KMS-11 (cell line): ENCODE measurements around the gene TEX13A.
A peak's percentile ranks its signal among the peaks of the same experiment; 100 is the strongest.

Experiments used
- H2AFZ ChIP-seq: fragments of 200-600 bp; sonication (generic); 2 replicates; pipeline ENCODE4 v1.6.1; 2016; ENCODE audit warnings: antibody characterized with exemption, mixed run types, low read depth
- H3K27ac ChIP-seq: fragments of 200-600 bp; sonication (generic); 2 replicates; pipeline ENCODE4 v1.6.1; 2016; ENCODE audit warnings: mild to moderate bottlenecking, mixed run types
- H3K27me3 ChIP-seq: fragments of 200-600 bp; sonication (generic); 2 replicates; pipeline ENCODE4 v1.6.1; 2017; ENCODE audit warnings: mild to moderate bottlenecking, low read depth, mixed run types, moderate library complexity; ENCODE audit not compliant: insufficient read depth
- H3K36me3 ChIP-seq: fragments of 200-600 bp; sonication (generic); 2 replicates; pipeline ENCODE4 v1.6.1; 2017; ENCODE audit warnings: mild to moderate bottlenecking, mixed run types; ENCODE audit not compliant: insufficient read depth
- H3K4me1 ChIP-seq: fragments of 200-600 bp; sonication (generic); 2 replicates; pipeline ENCODE4 v1.6.1; 2016; ENCODE audit warnings: mild to moderate bottlenecking, low read depth, mixed run types; ENCODE audit not compliant: poor library complexity, severe bottlenecking
- H3K4me2 ChIP-seq: fragments of 200-600 bp; sonication (generic); 2 replicates; pipeline ENCODE4 v1.7.0; 2016; ENCODE audit warnings: mild to moderate bottlenecking, mixed run types
- H3K4me3 ChIP-seq: fragments of 200-600 bp; sonication (generic); IDR thresholded peaks from 2 replicates; pipeline ENCODE4 v1.6.1; 2017; ENCODE audit warnings: low read depth, low read length, mixed read lengths; ENCODE audit not compliant: insufficient read depth
- H3K79me2 ChIP-seq: fragments of 200-600 bp; sonication (generic); 2 replicates; pipeline ENCODE4 v1.6.1; 2016; ENCODE audit warnings: low read depth, mixed run types; ENCODE audit not compliant: insufficient read depth
- H3K9ac ChIP-seq: fragments of 200-600 bp; sonication (generic); 2 replicates; pipeline ENCODE4 v1.6.1; 2016; ENCODE audit warnings: mild to moderate bottlenecking, mixed run types
- H4K20me1 ChIP-seq: fragments of 200-600 bp; sonication (generic); 2 replicates; pipeline ENCODE4 v1.6.1; 2016; ENCODE audit warnings: mild to moderate bottlenecking, mixed run types; ENCODE audit not compliant: insufficient read depth
- TF ChIP-seq, protein P1 (sequence below): fragments of 200-600 bp; sonication (generic); conservative IDR thresholded peaks from 2 replicates; pipeline ENCODE4 v1.6.1; 2017; ENCODE audit warnings: low read depth, mild to moderate bottlenecking, antibody characterized with exemption, low read length, moderate library complexity, mixed read lengths

TEX13A gene

DNA sequence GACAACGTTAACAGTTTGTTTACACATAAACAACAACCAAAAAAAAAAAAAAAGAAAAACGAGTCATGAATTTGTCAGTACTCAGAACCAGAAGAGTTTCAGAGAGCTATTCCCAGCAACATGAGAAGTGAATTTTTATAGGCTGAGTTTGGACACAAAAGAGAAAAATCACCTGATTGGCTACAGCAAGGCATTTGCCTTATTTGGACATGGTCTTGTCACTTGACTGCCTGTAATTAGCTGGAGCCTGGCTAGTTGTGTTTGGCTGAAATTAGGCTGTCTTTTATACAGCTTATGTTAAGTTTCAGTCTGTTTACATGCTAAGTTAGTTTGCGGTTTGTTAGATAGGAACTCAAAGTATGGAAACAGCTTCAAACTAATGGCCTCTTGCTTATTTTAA lies 880 bp upstream of the TEX13A start:
- Histone ChIP-seq H3K79me2 (no peaks in the 10 kb centered on the region), H3K27ac (no peak overlapping the region), H3K9ac (no peak overlapping the region), H3K4me1 (no peaks in the 10 kb centered on the region), H2AFZ (no peak overlapping the region), H3K4me3 (no peak overlapping the region), H4K20me1 (no peaks in the 10 kb centered on the region), H3K36me3 (no peaks in the 10 kb centered on the region), H3K4me2 (no peak overlapping the region), H3K27me3 (no peaks in the 10 kb centered on the region)
- TF ChIP-seq, protein P1, sequence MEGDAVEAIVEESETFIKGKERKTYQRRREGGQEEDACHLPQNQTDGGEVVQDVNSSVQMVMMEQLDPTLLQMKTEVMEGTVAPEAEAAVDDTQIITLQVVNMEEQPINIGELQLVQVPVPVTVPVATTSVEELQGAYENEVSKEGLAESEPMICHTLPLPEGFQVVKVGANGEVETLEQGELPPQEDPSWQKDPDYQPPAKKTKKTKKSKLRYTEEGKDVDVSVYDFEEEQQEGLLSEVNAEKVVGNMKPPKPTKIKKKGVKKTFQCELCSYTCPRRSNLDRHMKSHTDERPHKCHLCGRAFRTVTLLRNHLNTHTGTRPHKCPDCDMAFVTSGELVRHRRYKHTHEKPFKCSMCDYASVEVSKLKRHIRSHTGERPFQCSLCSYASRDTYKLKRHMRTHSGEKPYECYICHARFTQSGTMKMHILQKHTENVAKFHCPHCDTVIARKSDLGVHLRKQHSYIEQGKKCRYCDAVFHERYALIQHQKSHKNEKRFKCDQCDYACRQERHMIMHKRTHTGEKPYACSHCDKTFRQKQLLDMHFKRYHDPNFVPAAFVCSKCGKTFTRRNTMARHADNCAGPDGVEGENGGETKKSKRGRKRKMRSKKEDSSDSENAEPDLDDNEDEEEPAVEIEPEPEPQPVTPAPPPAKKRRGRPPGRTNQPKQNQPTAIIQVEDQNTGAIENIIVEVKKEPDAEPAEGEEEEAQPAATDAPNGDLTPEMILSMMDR: no peak

DNA sequence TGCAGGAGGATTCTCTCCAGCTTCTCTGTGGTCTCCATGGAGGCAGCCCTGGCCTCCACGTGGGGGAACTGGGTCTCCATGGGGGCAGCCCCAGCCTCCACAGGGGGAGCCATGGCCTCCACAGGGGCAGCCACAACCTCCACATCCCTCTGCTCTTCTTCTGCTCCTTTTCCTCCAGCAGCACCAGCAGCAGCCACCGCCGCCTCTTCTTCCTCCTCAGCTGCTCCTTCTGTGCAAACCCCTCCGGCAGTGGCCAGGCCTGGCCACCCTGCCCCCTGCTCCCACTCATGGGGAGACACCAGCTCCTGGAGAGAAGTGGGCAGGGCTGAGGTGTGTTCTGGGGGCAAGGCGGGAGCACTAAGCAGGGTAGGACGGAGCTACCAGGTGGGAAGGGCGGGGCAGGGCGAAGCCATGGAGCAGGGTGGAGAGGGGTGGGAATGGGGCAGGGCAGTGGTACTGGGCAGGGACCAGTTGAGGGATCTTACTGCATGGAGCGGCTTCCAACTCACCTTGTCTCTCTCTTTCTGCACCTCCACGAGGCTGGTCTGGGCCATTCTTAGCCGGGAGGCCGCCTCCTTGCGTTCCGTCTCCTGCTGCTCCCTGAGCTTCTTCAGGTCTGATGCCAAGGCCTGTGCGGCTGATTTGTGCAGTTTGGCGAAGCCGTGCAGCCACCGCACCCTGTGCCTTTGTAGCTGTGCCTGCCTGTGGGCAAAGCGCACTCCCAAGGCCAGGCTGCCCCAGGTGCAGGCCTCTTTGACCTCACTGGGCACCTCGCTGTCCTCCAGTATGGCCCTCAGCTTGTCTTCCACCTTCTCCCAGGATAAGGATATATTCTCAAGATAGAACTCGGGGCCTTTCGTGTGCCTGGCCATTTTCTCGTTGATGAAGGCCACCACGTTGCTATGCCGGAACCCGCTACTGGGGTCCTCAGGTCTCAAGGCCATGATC lies 766 bp downstream of the TEX13A start:
- TF ChIP-seq, protein P1: no peak
- Histone ChIP-seq H3K27me3 (no peaks in the 10 kb centered on the region), H3K79me2 (no peaks in the 10 kb centered on the region), H3K4me1 (no peaks in the 10 kb centered on the region), H3K36me3 (no peaks in the 10 kb centered on the region), H3K27ac (no peak overlapping the region), H3K4me3 (no peak overlapping the region), H3K4me2 (no peak overlapping the region), H4K20me1 (no peaks in the 10 kb centered on the region), H3K9ac (no peak overlapping the region), H2AFZ (no peak overlapping the region)

DNA sequence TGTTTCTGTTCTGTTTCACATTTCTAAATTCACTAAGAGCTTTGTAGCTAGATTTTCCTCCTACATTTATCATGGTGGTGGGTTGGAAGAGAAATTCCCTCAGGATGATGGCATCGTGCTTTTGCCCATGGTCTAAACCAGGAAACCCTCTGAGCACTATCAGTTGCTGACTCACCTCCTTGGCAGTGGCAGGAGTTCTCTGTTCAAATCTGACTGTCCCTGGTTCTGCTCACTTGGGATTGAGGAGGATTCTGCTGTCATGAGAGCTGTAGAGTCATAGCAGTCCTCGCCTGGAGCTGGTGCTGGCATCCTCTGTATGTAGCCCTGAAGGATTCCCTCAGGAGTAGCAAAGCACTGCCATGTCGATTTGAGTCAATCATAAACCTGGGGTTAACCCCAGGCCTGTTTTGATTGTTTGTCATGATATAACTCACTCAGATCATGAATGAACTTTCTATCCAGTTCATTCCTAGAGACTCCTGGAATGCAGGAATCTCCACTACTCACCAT lies 9.4 kb downstream of the TEX13A start:
- no peak overlapping the region for H3K9ac ChIP-seq
- no peak overlapping the region for H3K4me3 ChIP-seq
- TF ChIP-seq, protein P1: no peak
- H3K27ac ChIP-seq: no peak overlapping the region
- no peaks in the 10 kb centered on the region for H3K27me3 ChIP-seq
- no peak overlapping the region for H2AFZ ChIP-seq
- H3K4me2 ChIP-seq: no peak overlapping the region
- H4K20me1 ChIP-seq: no peaks in the 10 kb centered on the region
- no peaks in the 10 kb centered on the region for H3K36me3 ChIP-seq
- no peaks in the 10 kb centered on the region for H3K79me2 ChIP-seq
- H3K4me1 ChIP-seq: no peaks in the 10 kb centered on the region

DNA sequence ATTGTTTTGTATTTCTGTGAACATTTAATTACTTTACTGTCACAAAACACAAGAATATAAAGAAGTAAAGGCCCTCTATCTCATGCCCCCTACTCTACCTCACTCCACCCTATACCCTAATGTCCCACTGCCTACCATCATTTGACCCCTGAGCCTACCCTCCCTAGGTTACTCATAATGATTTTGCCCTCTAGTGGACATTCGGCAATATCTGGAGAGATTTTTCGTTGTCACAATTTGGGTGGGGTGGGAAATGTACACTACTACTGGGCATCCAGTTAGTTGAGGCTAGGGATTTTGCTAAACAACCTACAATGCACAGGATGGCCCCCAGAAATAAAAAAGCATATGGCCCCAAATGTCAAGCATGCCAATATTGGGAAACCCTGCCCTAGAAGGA lies 10.2 kb downstream of the TEX13A start:
- Histone ChIP-seq H3K9ac (no peak overlapping the region), H3K4me2 (no peak overlapping the region), H3K36me3 (no peaks in the 10 kb centered on the region), H3K4me1 (no peaks in the 10 kb centered on the region), H3K79me2 (no peaks in the 10 kb centered on the region), H3K27me3 (no peaks in the 10 kb centered on the region), H3K4me3 (no peak overlapping the region), H3K27ac (no peak overlapping the region), H4K20me1 (no peaks in the 10 kb centered on the region), H2AFZ (no peak overlapping the region)
- TF ChIP-seq, protein P1: peak; percentile 49
